ENCODE data around the gene CSPG4. TPM values are rescaled to one million over a fixed set of nuclear protein-coding genes. Genes with fewer than 3 reads are reported as not detected.
A peak's percentile ranks its signal among the peaks of the same experiment; 100 is the strongest.

CSPG4 gene
- total and polyA plus RNA-seq, 2 donors (not counting 1 experiment from before 2014, with no cell fraction given): 0.03 to 0.15 TPM

DNA sequence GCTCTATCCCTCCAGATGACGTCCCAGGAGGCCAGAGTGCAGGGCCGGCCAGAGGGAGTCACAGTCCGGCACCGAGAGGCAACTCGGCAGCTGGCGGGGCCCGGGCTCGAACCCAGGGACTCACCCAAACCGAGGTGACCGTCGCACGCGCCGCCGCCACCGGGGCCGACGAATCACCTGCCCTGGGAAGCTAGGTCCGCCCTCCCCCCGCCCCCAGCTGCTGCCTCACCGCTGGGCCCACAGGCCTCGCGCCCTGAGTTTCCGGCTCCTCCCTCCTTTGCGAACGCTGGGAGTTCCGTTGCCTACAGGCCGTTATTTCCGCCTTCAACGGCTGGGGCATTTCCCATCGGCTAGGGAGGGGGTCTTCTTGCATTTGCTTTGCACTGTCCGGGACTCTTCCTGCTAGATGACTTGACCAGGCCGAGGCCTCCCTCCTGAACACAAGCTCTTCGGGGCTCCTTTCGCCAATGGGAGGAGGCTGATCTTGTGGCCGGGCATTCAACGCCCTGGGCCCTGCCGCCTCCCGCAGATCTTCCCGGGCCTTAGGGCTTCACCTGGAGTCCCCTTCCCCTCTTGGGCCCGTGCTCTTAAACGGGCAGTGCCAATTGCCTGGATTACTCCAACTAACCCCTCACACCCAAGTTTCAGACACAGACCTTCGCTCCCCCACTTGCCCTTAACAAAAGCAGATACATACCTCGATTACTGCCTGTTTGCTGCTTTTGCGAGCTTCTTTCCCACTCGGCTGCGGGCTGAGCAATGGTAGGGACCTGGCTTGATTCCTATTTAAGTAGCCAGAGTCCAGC is 86.9 kb downstream of the CSPG4 start, which contains the start of gene SNUPN:
Gene SNUPN (minus strand): TSS at position 184 of the 806 bp plus-strand sequence. CDS start 4,674 bp downstream, outside the sequence.
- H3K9me3 ChIP-seq (ENCODE audit: control extremely low read depth in 1 of 3, control insufficient read depth in 2 of 3, insufficient read depth in 1 of 3, low read length in 2 of 3): no peaks in the 10 kb centered on the region
- peak within 1 kb of the TSS; percentile 97 for H2AFZ ChIP-seq (ENCODE audit: insufficient read depth, low read depth, low read length, poor library complexity, severe bottlenecking)
- TF ChIP-seq, protein P1, sequence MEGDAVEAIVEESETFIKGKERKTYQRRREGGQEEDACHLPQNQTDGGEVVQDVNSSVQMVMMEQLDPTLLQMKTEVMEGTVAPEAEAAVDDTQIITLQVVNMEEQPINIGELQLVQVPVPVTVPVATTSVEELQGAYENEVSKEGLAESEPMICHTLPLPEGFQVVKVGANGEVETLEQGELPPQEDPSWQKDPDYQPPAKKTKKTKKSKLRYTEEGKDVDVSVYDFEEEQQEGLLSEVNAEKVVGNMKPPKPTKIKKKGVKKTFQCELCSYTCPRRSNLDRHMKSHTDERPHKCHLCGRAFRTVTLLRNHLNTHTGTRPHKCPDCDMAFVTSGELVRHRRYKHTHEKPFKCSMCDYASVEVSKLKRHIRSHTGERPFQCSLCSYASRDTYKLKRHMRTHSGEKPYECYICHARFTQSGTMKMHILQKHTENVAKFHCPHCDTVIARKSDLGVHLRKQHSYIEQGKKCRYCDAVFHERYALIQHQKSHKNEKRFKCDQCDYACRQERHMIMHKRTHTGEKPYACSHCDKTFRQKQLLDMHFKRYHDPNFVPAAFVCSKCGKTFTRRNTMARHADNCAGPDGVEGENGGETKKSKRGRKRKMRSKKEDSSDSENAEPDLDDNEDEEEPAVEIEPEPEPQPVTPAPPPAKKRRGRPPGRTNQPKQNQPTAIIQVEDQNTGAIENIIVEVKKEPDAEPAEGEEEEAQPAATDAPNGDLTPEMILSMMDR (IDR thresholded peaks at IDR 0.05): no peak
- TF ChIP-seq EZH2 (IDR thresholded peaks at IDR 0.05; ENCODE audit: borderline replicate concordance, insufficient read depth, low read depth, low read length, poor library complexity, severe bottlenecking): no peak
- peak; percentile 96 for DNase-seq
- H3K9me3 Mint-ChIP-seq (ENCODE audit: insufficient read depth): no peaks in the 10 kb centered on the region
- H3K27me3 Mint-ChIP-seq: no peaks in the 10 kb centered on the region
- H3K4me3 Mint-ChIP-seq: peak within 1 kb of the TSS; percentile 91
- H3K27ac ChIP-seq (ENCODE audit: low read length in 2 of 2): peak within 1 kb of the TSS; percentile 91 to 97
- ATAC-seq (ENCODE audit: low read depth): peak; percentile 91
- POLR2A ChIA-PET: interaction anchor here (0.6 to 2.5 kb wide), 6 partner anchors 14 to 437 kb away, joined by 4 to 38 read pairs (median 6); partner anchors contain the start of genes IMP3, NEIL1, PTPN9 and SIN3A
- peaks cover 13% of the 10 kb centered on the region for H3K4me1 Mint-ChIP-seq
- peak within 1 kb of the TSS; percentile 87 for H3K9ac ChIP-seq (ENCODE audit: low read length)
- H3K27ac Mint-ChIP-seq: peak within 1 kb of the TSS; percentile 95
- no peaks in the 10 kb centered on the region for H3K27me3 ChIP-seq (replicated peaks in 1 of 4; ENCODE audit: control extremely low read depth in 1 of 4, control insufficient read depth in 3 of 4, insufficient read depth in 4 of 4, low read length in 3 of 4)
- no peaks in the 10 kb centered on the region for H4K20me1 ChIP-seq (ENCODE audit: control insufficient read depth, insufficient read depth, low read length, poor library complexity, severe bottlenecking)
- WGBS (ENCODE audit: insufficient coverage): 0% methylated on average over 43 of the region's 47 CpGs
- H3K36me3 ChIP-seq (replicated peaks in 1 of 2; ENCODE audit: control extremely low read depth in 1 of 2, control insufficient read depth in 1 of 2, extremely low read depth in 1 of 2, insufficient read depth in 2 of 2, low read length in 1 of 2): peaks cover 0 to 1% of the 10 kb centered on the region in 2 experiments
- H3K4me2 ChIP-seq (replicated peaks; ENCODE audit: low read depth, low read length, poor library complexity, severe bottlenecking): peak within 1 kb of the TSS; percentile 89
- CTCF ChIA-PET: interaction anchor here (0.7 to 2.4 kb wide), 10 partner anchors 9 to 688 kb away, joined by 3 to 16 read pairs (median 4); partner anchors contain the start of genes COX5A, IMP3, MAN2C1 and PTPN9
- intact Hi-C loops (cut with micrococcal nuclease): loop anchor here (1.0 to 5.0 kb wide), 5 partner anchors 15 to 688 kb away; partner anchors contain the start of genes COX5A, IMP3, MAN2C1 and PTPN9
- H3K79me2 ChIP-seq (ENCODE audit: control insufficient read depth, insufficient read depth, low read length): no peaks in the 10 kb centered on the region
- peaks cover 7 to 12% of the 10 kb centered on the region in 2 donors for H3K4me1 ChIP-seq (ENCODE audit: control insufficient read depth in 2 of 2, insufficient read depth in 2 of 2, low read length in 2 of 2)
- H3K4me3 ChIP-seq (ENCODE audit: control extremely low read depth in 1 of 5, extremely low read depth in 1 of 5, insufficient read depth in 1 of 5, low read depth in 2 of 5, low read length in 4 of 5): peak within 1 kb of the TSS; percentile 72 to 97 (median 93)

Other genes with a start within 250 kb of the CSPG4 start
- 15.5 and 19.9 TPM in 2 replicates for gene PTPN9, start 133.5 kb downstream of the CSPG4 start, total RNA-seq
- gene PTPN9, start 133.5 kb downstream of the CSPG4 start, polyA plus RNA-seq: 8.3 and 11.8 TPM in 2 replicates
- gene SNUPN, start 87.1 kb downstream of the CSPG4 start, total RNA-seq: 19.6 and 23.5 TPM in 2 replicates
- 10.5 and 10.8 TPM in 2 replicates for gene SNUPN, start 87.1 kb downstream of the CSPG4 start, polyA plus RNA-seq
- 60.8 and 62.9 TPM in 2 replicates for gene IMP3, start 72.6 kb downstream of the CSPG4 start, total RNA-seq
- gene IMP3, start 72.6 kb downstream of the CSPG4 start, polyA plus RNA-seq: 55.3 and 85.1 TPM in 2 replicates
- 0.59 and 1.2 TPM in 2 replicates for gene SNX33, start 64.9 kb downstream of the CSPG4 start, total RNA-seq
- 0.12 and 0.22 TPM in 2 replicates for gene SNX33, start 64.9 kb downstream of the CSPG4 start, polyA plus RNA-seq
- gene UBE2Q2, start 130.6 kb upstream of the CSPG4 start, total RNA-seq: 31.2 and 33.6 TPM in 2 replicates
- gene UBE2Q2, start 130.6 kb upstream of the CSPG4 start, polyA plus RNA-seq: 11.4 and 14.7 TPM in 2 replicates
- 23.3 and 24.1 TPM in 2 replicates for gene FBXO22, start 191.0 kb upstream of the CSPG4 start, total RNA-seq
- gene FBXO22, start 191.0 kb upstream of the CSPG4 start, polyA plus RNA-seq: 6.6 and 6.7 TPM in 2 replicates